HG03521 (cell line): ENCODE results near the gene AKAP8L.
A peak's percentile ranks its signal among the peaks of the same experiment; 100 is the strongest.

ENCODE experiments used
- ATAC-seq: cut with Tn5 transposase; IDR thresholded peaks from one replicate; pipeline ENCODE4 v1.9.1; 2021; ENCODE audit warnings: mild to moderate bottlenecking, moderate library complexity; ENCODE audit not compliant: unreplicated experiment

Gene AKAP8L

GRCh38 chr19:15418579-15419412, at the start of gene AKAP8L:
AKAP8L (minus strand) TSS chr19:15418988; CDS start chr19:15418923, 65 bp downstream.
- peak; percentile 89 for ATAC-seq

- ATAC-seq: no peak
Measured at GRCh38 chr19:15467734-15468214, 49.0 kb upstream of the AKAP8L start.

GRCh38 chr19:15466851-15467733, 48.3 kb upstream of the AKAP8L start:
- ATAC-seq: no peak

GRCh38 chr19:15464394-15465385, 45.9 kb upstream of the AKAP8L start, which contains the start of gene RASAL3:
RASAL3 (minus strand) TSS chr19:15464544; CDS start chr19:15464358, 186 bp downstream.
- no peak for ATAC-seq

GRCh38 chr19:15463861-15464371, 45.1 kb upstream of the AKAP8L start:
- ATAC-seq: no peak

- ATAC-seq: no peak
Measured at GRCh38 chr19:15461694-15462093, 42.9 kb upstream of the AKAP8L start.

GRCh38 chr19:15457701-15458484, 39.1 kb upstream of the AKAP8L start:
- no peak for ATAC-seq

- no peak for ATAC-seq
Measured at GRCh38 chr19:15456871-15457700, 38.3 kb upstream of the AKAP8L start.

- no peak for ATAC-seq
Measured at GRCh38 chr19:15456441-15456840, 37.7 kb upstream of the AKAP8L start.

- ATAC-seq: no peak
Measured at GRCh38 chr19:15455996-15456395, 37.2 kb upstream of the AKAP8L start.

- ATAC-seq: no peak
Measured at GRCh38 chr19:15453906-15454860, 35.4 kb upstream of the AKAP8L start.

GRCh38 chr19:15453091-15453578, 34.3 kb upstream of the AKAP8L start:
- no peak for ATAC-seq

- no peak for ATAC-seq
Measured at GRCh38 chr19:15452111-15453047, 33.6 kb upstream of the AKAP8L start.

GRCh38 chr19:15450528-15450890, 31.7 kb upstream of the AKAP8L start:
- no peak for ATAC-seq

- ATAC-seq: peak; percentile 42
Measured at GRCh38 chr19:15449620-15450527, 31.1 kb upstream of the AKAP8L start, which contains the start of gene WIZ. WIZ (minus strand) TSS chr19:15449956; CDS start chr19:15448307, 1,649 bp downstream.
